IMR-90 (cell line): Measurements from ENCODE around the gene NKAIN4. TPM values are rescaled to one million over a fixed set of nuclear protein-coding genes. Genes with fewer than 3 reads are reported as not detected.
A peak's percentile ranks its signal among the peaks of the same experiment; 100 is the strongest.

Experiments
- ATAC-seq: fragments of 200-7000 bp; cut with Tn5 transposase; 2 replicates; pipeline ENCODE4 v1.9.1; 2020; ENCODE audit warnings: low read depth, mild to moderate bottlenecking, moderate library complexity
- BruUV-seq: library from RNA; stranded (reverse); fragments of 400-500 nt; replicated peaks from 2 replicates; lab custom pipeline; 2021; lab: Mats Ljungman, UMichigan
- CTCF ChIA-PET: fragments of 300-600 bp; formaldehyde crosslinking; extraction: SDS; loops from one replicate; lab custom pipeline; 2021; ENCODE audit warnings: antibody characterized with exemption; lab: Yijun Ruan, JAX
- POLR2A ChIA-PET: fragments of 300-600 bp; sonication (Branson Sonifier 250); formaldehyde crosslinking; loops from one replicate; lab custom pipeline; 2022; ENCODE audit warnings: antibody characterized with exemption; ENCODE audit not compliant: unreplicated experiment; lab: Charles Lee
- DNase-seq: peaks from one replicate; pipeline ENCODE4 v3.0.0; 2013
- H2AFZ ChIP-seq: replicated peaks from 2 replicates; pipeline ENCODE3; 2013; ENCODE audit warnings: low read length, mild to moderate bottlenecking; ENCODE audit not compliant: poor library complexity
- H2AK5ac ChIP-seq: 2 replicates; pipeline ENCODE4 v1.6.1; 2013; ENCODE audit warnings: low read depth, low read length, inconsistent platforms
- H2AK9ac ChIP-seq: replicated peaks from 2 replicates; pipeline ENCODE3; 2013; ENCODE audit warnings: mild to moderate bottlenecking, low read depth, low read length, moderate library complexity; ENCODE audit not compliant: poor library complexity
- H2BK120ac ChIP-seq: 2 replicates; pipeline ENCODE4 v1.6.1; 2013; ENCODE audit warnings: low read depth, low read length, inconsistent platforms
- H2BK15ac ChIP-seq: 3 replicates; pipeline ENCODE4 v1.6.1; 2013; ENCODE audit warnings: low read depth, low read length, inconsistent platforms
- H2BK20ac ChIP-seq: 2 replicates; pipeline ENCODE4 v1.6.1; 2013; ENCODE audit warnings: low read depth, mild to moderate bottlenecking, inconsistent platforms, low read length, moderate library complexity
- H2BK5ac ChIP-seq: 2 replicates; pipeline ENCODE4 v1.6.1; 2013; ENCODE audit warnings: mild to moderate bottlenecking, low read depth, low read length, inconsistent platforms; ENCODE audit not compliant: poor library complexity, severe bottlenecking
- H3K14ac ChIP-seq: replicated peaks from 2 replicates; pipeline ENCODE4 v1.6.1; 2013; ENCODE audit warnings: low read depth, low read length, inconsistent platforms
- H3K18ac ChIP-seq: 2 replicates; pipeline ENCODE4 v1.6.1; 2013; ENCODE audit warnings: low read depth, low read length, control low read depth
- H3K23ac ChIP-seq: 2 replicates; pipeline ENCODE4 v1.6.1; 2013; ENCODE audit warnings: low read depth, low read length, inconsistent platforms
- H3K27ac ChIP-seq: 2 replicates; pipeline ENCODE4 v1.5.1; 2013; ENCODE audit warnings: mild to moderate bottlenecking, control low read depth, low read length; ENCODE audit not compliant: insufficient read depth
- H3K27me3 ChIP-seq: 2 replicates; pipeline ENCODE4 v1.6.1; 2013; ENCODE audit warnings: low read length; ENCODE audit not compliant: control insufficient read depth, insufficient read depth
- H3K36me3 ChIP-seq: 2 replicates; pipeline ENCODE4 v1.6.1; 2013; ENCODE audit warnings: low read length, mixed read lengths; ENCODE audit not compliant: control insufficient read depth, insufficient read depth
- H3K4ac ChIP-seq: 2 replicates; pipeline ENCODE4 v1.6.1; 2013; ENCODE audit warnings: low read depth, low read length, inconsistent platforms
- H3K4me1 ChIP-seq: 2 replicates; pipeline ENCODE4 v1.6.1; 2013; ENCODE audit warnings: low read length, mixed read lengths; ENCODE audit not compliant: control insufficient read depth, insufficient read depth
- H3K4me2 ChIP-seq: 2 replicates; pipeline ENCODE4 v1.6.1; 2013; ENCODE audit warnings: low read depth, mild to moderate bottlenecking, control low read depth, low read length, moderate library complexity
- H3K4me3 ChIP-seq: 2 replicates; pipeline ENCODE4 v1.5.1; 2013; ENCODE audit warnings: low read depth, mild to moderate bottlenecking, control low read depth, low read length, moderate library complexity; ENCODE audit not compliant: insufficient read depth
- H3K56ac ChIP-seq: 2 replicates; pipeline ENCODE4 v1.6.1; 2013; ENCODE audit warnings: low read length, inconsistent platforms; ENCODE audit not compliant: insufficient read depth; ENCODE audit errors: extremely low read depth
- H3K79me1 ChIP-seq, 2 experiments: 2 replicates each; pipeline ENCODE4 v1.6.1; 2013; ENCODE audit warnings: low read length in 2 of 2, inconsistent platforms in 1 of 2, low read depth in 1 of 2
- H3K9ac ChIP-seq: 2 replicates; pipeline ENCODE4 v1.6.1; 2013; ENCODE audit warnings: low read depth, low read length, control low read depth
- H3K9me1 ChIP-seq: 2 replicates; pipeline ENCODE4 v1.6.1; 2013; ENCODE audit warnings: low read length, inconsistent platforms; ENCODE audit not compliant: insufficient read depth
- H3K9me3 ChIP-seq: 2 replicates; pipeline ENCODE4 v1.6.1; 2013; ENCODE audit warnings: low read length; ENCODE audit not compliant: control insufficient read depth, insufficient read depth
- H4K20me1 ChIP-seq: 2 replicates; pipeline ENCODE4 v1.6.1; 2013; ENCODE audit warnings: low read length, inconsistent platforms; ENCODE audit not compliant: insufficient read depth
- H4K5ac ChIP-seq: 2 replicates; pipeline ENCODE4 v1.6.1; 2013; ENCODE audit warnings: mild to moderate bottlenecking, low read depth, low read length, control low read depth
- H4K8ac ChIP-seq, 2 experiments: 2 replicates each; pipeline ENCODE4 v1.6.1; 2013; ENCODE audit warnings: low read depth in 2 of 2, low read length in 2 of 2, control low read depth in 1 of 2, inconsistent platforms in 1 of 2
- H4K91ac ChIP-seq: 2 replicates; pipeline ENCODE4 v1.6.1; 2013; ENCODE audit warnings: low read depth, low read length, inconsistent platforms; ENCODE audit not compliant: insufficient read depth
- CHD1 ChIP-seq: IDR thresholded peaks from 2 replicates; pipeline ENCODE4 v1.6.1; 2012; ENCODE audit warnings: low read depth, low read length, improper control_type of control experiment
- FOS ChIP-seq: fragments of 150-350 bp; IDR thresholded peaks from 2 replicates; pipeline ENCODE4 v1.6.1; 2016; ENCODE audit warnings: low read depth, low read length
- MAFK ChIP-seq: IDR thresholded peaks from 2 replicates; pipeline ENCODE4 v1.6.1; 2012; ENCODE audit warnings: low read depth, low read length, improper control_type of control experiment
- MAZ ChIP-seq: IDR thresholded peaks from 2 replicates; pipeline ENCODE4 v1.6.1; 2012; ENCODE audit warnings: low read depth, mild to moderate bottlenecking, low read length, improper control_type of control experiment, moderate library complexity, borderline replicate concordance
- MXI1 ChIP-seq: IDR thresholded peaks from 2 replicates; pipeline ENCODE4 v1.6.1; 2012; ENCODE audit warnings: low read depth, mild to moderate bottlenecking, low read length, moderate library complexity, borderline replicate concordance
- NFE2L2 ChIP-seq: fragments of 150-350 bp; IDR thresholded peaks from 2 replicates; pipeline ENCODE4 v1.6.1; 2016; ENCODE audit warnings: low read depth, mild to moderate bottlenecking, low read length
- POLR2A ChIP-seq: IDR thresholded peaks from 2 replicates; pipeline ENCODE4 v1.6.1; 2012; ENCODE audit warnings: mild to moderate bottlenecking, low read depth, low read length
- RCOR1 ChIP-seq: IDR thresholded peaks from 2 replicates; pipeline ENCODE4 v1.6.1; 2012; ENCODE audit warnings: mild to moderate bottlenecking, low read length, improper control_type of control experiment; ENCODE audit not compliant: insufficient replicate concordance
- WGBS, 2 experiments: methylation state at CpG; one replicate each; pipeline versions ENCODE4 v1.1.5 to v1.1.7; 2013; ENCODE audit warnings: missing lambda C conversion rate in 2 of 2; ENCODE audit not compliant: insufficient read length in 1 of 2; ENCODE audit errors: extremely low coverage in 2 of 2; 5-methylcytosine and 5-hydroxymethylcytosine counted together
- dilution Hi-C: fragments of 300-500 bp; cut with HindIII; formaldehyde crosslinking; loops from one replicate; pipeline ENCODE4 v1.14.3; 2018; ENCODE audit warnings: low sequenced_read_pairs; ENCODE audit not compliant: unreplicated experiment
- in situ Hi-C: fragments of 300-500 bp; cut with MboI; formaldehyde crosslinking; loops from 3 replicates; pipeline ENCODE4 v1.14.3; 2019; ENCODE audit warnings: low sequenced_read_pairs, inconsistent platforms, mixed read lengths
- intact Hi-C: fragments of 100-400 bp; cut with micrococcal nuclease; formaldehyde crosslinking; loops from 2 replicates; pipeline ENCODE4 v1.10.0; 2022
- polyA plus RNA-seq, 3 experiments: library from polyadenylated mRNA; depleted of rRNA; stranded (reverse); fragments of >200 nt; gene quantifications; 2 replicates each; pipeline ENCODE4 v1.2.3, GENCODE V29; 2012; ENCODE audit warnings: low replicate concordance in 1 of 3
- total RNA-seq: library from RNA; depleted of rRNA; stranded (reverse); fragments of >200 nt; gene quantifications from 2 replicates; pipeline ENCODE4 v1.2.3, GENCODE V29; 2012
- TF ChIP-seq, protein P1 (sequence below): fragments of 150-350 bp; IDR thresholded peaks from 2 replicates; pipeline ENCODE4 v1.6.1; 2016; ENCODE audit warnings: low read depth, mild to moderate bottlenecking, low read length, moderate library complexity, borderline replicate concordance

NKAIN4 gene
- total and polyA plus RNA-seq, 2 of the 4 experiments (the other 2 are of a cell fraction): not detected

DNA sequence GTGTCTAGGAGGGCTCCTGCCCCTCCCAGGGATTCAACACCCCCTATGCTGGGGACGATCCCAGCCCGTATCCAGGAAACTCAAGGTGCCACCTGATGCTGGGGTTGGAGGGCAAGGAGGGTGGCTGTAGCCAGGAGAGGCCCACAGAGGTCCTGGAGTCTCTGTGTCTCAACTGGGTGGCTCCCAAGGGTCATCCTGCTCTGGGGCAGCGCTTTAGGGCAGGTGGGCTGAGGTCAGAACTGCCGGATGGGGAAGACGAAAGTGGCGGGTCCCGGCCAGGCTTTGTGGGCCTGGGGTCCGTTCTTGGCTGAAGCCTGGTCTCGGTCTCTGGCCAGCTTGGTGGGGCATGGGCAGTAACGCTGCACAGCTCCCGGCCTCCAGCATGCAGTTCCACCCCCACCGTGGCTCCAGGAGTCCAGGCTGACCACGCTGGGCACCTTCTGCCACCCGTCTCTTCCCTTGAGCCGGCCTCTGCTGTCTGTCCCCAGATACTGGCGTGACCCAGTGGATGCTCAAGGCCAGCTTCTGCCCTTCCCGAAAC is 35.9 kb upstream of the NKAIN4 start:
- Histone ChIP-seq H3K18ac (no peak overlapping the region), H2AK9ac (no peak overlapping the region), H3K4me1 (no peaks in the 10 kb centered on the region), H3K56ac (no peak overlapping the region), H2AK5ac (no peak overlapping the region), H4K8ac (no peak overlapping the region), H2AFZ (no peak overlapping the region), H4K91ac (no peak overlapping the region), H2BK5ac (no peak overlapping the region), H3K36me3 (peaks cover 38% of the 10 kb centered on the region), H4K20me1 (peaks cover 59% of the 10 kb centered on the region), H3K4me3 (no peak overlapping the region), H3K9ac (no peak overlapping the region), H2BK15ac (no peak overlapping the region), H3K23ac (no peak overlapping the region), H3K4ac (no peak overlapping the region), H3K79me1 (peaks cover 0 to 12% of the 10 kb centered on the region in 2 experiments; a peak in 1 of 4 replicates), H2BK20ac (no peak overlapping the region), H2BK120ac (no peak overlapping the region), H3K27ac (no peak overlapping the region), H3K9me3 (no peaks in the 10 kb centered on the region), H3K4me2 (no peak overlapping the region), H3K9me1 (no peaks in the 10 kb centered on the region), H4K5ac (no peak overlapping the region), H3K14ac (no peak overlapping the region), H3K27me3 (peaks cover 7% of the 10 kb centered on the region)
- intact Hi-C loops (no loop called here), in situ Hi-C loops (no loop called here), dilution Hi-C loops (no loop called here)
- POLR2A ChIA-PET: no interaction called here
- TF ChIP-seq MAFK: no peak
- TF ChIP-seq CHD1: no peak
- TF ChIP-seq NFE2L2: no peak
- TF ChIP-seq, protein P1, sequence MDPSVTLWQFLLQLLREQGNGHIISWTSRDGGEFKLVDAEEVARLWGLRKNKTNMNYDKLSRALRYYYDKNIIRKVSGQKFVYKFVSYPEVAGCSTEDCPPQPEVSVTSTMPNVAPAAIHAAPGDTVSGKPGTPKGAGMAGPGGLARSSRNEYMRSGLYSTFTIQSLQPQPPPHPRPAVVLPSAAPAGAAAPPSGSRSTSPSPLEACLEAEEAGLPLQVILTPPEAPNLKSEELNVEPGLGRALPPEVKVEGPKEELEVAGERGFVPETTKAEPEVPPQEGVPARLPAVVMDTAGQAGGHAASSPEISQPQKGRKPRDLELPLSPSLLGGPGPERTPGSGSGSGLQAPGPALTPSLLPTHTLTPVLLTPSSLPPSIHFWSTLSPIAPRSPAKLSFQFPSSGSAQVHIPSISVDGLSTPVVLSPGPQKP: no peak
- no peak for TF ChIP-seq RCOR1
- no peak for TF ChIP-seq POLR2A
- TF ChIP-seq FOS: no peak
- TF ChIP-seq MAZ: no peak
- no peak for TF ChIP-seq MXI1
- ATAC-seq (peak; percentile 4), DNase-seq (no peak)
- CTCF ChIA-PET: interaction anchor here (1.2 kb wide), 2 partner anchors 18 to 67 kb away, joined by 3 read pairs; partner anchors contain the start of gene ARFGAP1
- 90% methylated on average over 13 of the region's 17 CpGs; no CpG with 5 or more reads in 1 of the 2 experiments for WGBS, 2 experiments
- BruUV-seq: no TSS peak
